Right hindlimb (tissue), 1 donor: ENCODE data around the gene EXOC1.

ENCODE experiments used
- DNase-seq: peaks from one replicate; pipeline ENCODE4 v3.0.0-alpha.2; 2018

EXOC1 gene

GRCh38 chr4:55854129-55854528 is 681 bp downstream of the EXOC1 start:
- DNase-seq: no peak

GRCh38 chr4:55857586-55857985 is 4.1 kb downstream of the EXOC1 start:
- no peak for DNase-seq

GRCh38 chr4:55859711-55860110 is 6.3 kb downstream of the EXOC1 start:
- no peak for DNase-seq

GRCh38 chr4:55864577-55865223 is 11.3 kb downstream of the EXOC1 start:
- DNase-seq: no peak

- no peak for DNase-seq
Measured at GRCh38 chr4:55865228-55865806, 11.9 kb downstream of the EXOC1 start.

GRCh38 chr4:55866290-55866907 is 13.0 kb downstream of the EXOC1 start:
- DNase-seq: no peak

GRCh38 chr4:55866973-55867574 is 13.6 kb downstream of the EXOC1 start:
- DNase-seq: no peak

GRCh38 chr4:55868581-55869090 is 15.2 kb downstream of the EXOC1 start:
- no peak for DNase-seq

GRCh38 chr4:55871299-55871800 is 17.9 kb downstream of the EXOC1 start:
- DNase-seq: no peak

GRCh38 chr4:55874831-55875230 is 21.4 kb downstream of the EXOC1 start:
- no peak for DNase-seq

- DNase-seq: no peak
Measured at GRCh38 chr4:55876387-55876786, 22.9 kb downstream of the EXOC1 start.

GRCh38 chr4:55879224-55879623 is 25.8 kb downstream of the EXOC1 start:
- DNase-seq: no peak

GRCh38 chr4:55880652-55881280 is 27.3 kb downstream of the EXOC1 start:
- no peak for DNase-seq

- no peak for DNase-seq
Measured at GRCh38 chr4:55884093-55884850, 30.8 kb downstream of the EXOC1 start.

- DNase-seq: no peak
Measured at GRCh38 chr4:55884851-55885219, 31.4 kb downstream of the EXOC1 start.

- no peak for DNase-seq
Measured at GRCh38 chr4:55887594-55887993, 34.1 kb downstream of the EXOC1 start.

- no peak for DNase-seq
Measured at GRCh38 chr4:55892156-55892555, 38.7 kb downstream of the EXOC1 start.

- no peak for DNase-seq
Measured at GRCh38 chr4:55896622-55897021, 43.2 kb downstream of the EXOC1 start.

- no peak for DNase-seq
Measured at GRCh38 chr4:55902677-55903076, 49.2 kb downstream of the EXOC1 start.

GRCh38 chr4:55903577-55903976 is 50.1 kb downstream of the EXOC1 start:
- DNase-seq: no peak

GRCh38 chr4:55904576-55904975 is 51.1 kb downstream of the EXOC1 start:
- DNase-seq: no peak

GRCh38 chr4:55906323-55906722 is 52.9 kb downstream of the EXOC1 start:
- DNase-seq: no peak

GRCh38 chr4:55906989-55907388 is 53.5 kb downstream of the EXOC1 start:
- no peak for DNase-seq
